Lung (tissue), 12 donors: ENCODE data around the gene ZCCHC17. TPM values are rescaled to one million over a fixed set of nuclear protein-coding genes. Genes with fewer than 3 reads are reported as not detected.

Source experiments
- ATAC-seq: fragments of 200-7000 bp; cut with Tn5 transposase; one replicate; pipeline ENCODE4 v1.9.1; 2020; ENCODE audit warnings: moderate number of reproducible peaks; ENCODE audit not compliant: insufficient read depth, low FRiP score
- DNase-seq, 3 donors: peaks; one replicate each; pipeline ENCODE4 v3.0.0-alpha.2; 2013 to 2017
- H3K27ac ChIP-seq, 2 donors: one replicate each; pipeline ENCODE4 v1.5.1; 2013; ENCODE audit warnings: mild to moderate bottlenecking in 2 of 2, moderate library complexity in 2 of 2, control low read depth in 1 of 2, inconsistent platforms in 1 of 2, low read depth in 1 of 2, low read length in 1 of 2
- H3K27me3 ChIP-seq, 3 donors: one replicate each; pipeline ENCODE4 v1.5.1; 2013; ENCODE audit warnings: low read length in 2 of 3; ENCODE audit not compliant: control insufficient read depth in 3 of 3, insufficient read depth in 3 of 3
- H3K36me3 ChIP-seq, 4 donors: one replicate each; pipeline ENCODE4 v1.5.1; 2013; ENCODE audit warnings: low read length in 4 of 4, mild to moderate bottlenecking in 1 of 4, moderate library complexity in 1 of 4; ENCODE audit not compliant: control insufficient read depth in 4 of 4, insufficient read depth in 4 of 4
- H3K4me1 ChIP-seq, 5 donors: one replicate each; pipeline ENCODE4 v1.5.1; 2013; ENCODE audit warnings: low read length in 5 of 5, mild to moderate bottlenecking in 2 of 5, moderate library complexity in 1 of 5; ENCODE audit not compliant: control insufficient read depth in 5 of 5, insufficient read depth in 5 of 5
- H3K4me3 ChIP-seq: one replicate; pipeline ENCODE4 v1.5.1; 2013; ENCODE audit warnings: mild to moderate bottlenecking, control low read depth, moderate library complexity
- H3K9ac ChIP-seq, 2 donors: one replicate each; pipeline ENCODE4 v1.5.1; 2013; ENCODE audit warnings: low read length in 2 of 2, control low read depth in 1 of 2; ENCODE audit not compliant: insufficient read depth in 1 of 2
- H3K9me3 ChIP-seq, 4 donors: one replicate each; pipeline ENCODE4 v1.5.1; 2013; ENCODE audit warnings: low read length in 3 of 4, mild to moderate bottlenecking in 1 of 4, moderate library complexity in 1 of 4; ENCODE audit not compliant: control insufficient read depth in 4 of 4, insufficient read depth in 3 of 4
- CTCF ChIP-seq: IDR thresholded peaks from 2 replicates; pipeline ENCODE4 v1.5.1; 2012; ENCODE audit warnings: mild to moderate bottlenecking; ENCODE audit errors: control extremely low read depth, extremely low read depth
- WGBS, 2 donors: extraction: QIAGEN DNeasy Blood & Tissue Kit; methylation state at CpG; one replicate each; pipeline ENCODE4 v1.1.7; 2013; 5-methylcytosine and 5-hydroxymethylcytosine counted together
- polyA plus RNA-seq, 2 donors: library from polyadenylated mRNA; stranded (reverse); fragments of 200-250 nt; gene quantifications; one replicate each; pipeline ENCODE4 v1.2.1, GENCODE V29; 2013
- total RNA-seq, 2 donors: library from RNA; depleted of rRNA in 1 of 2; stranded (reverse); fragments of >200 nt in 1 of 2; gene quantifications; one replicate each; pipeline ENCODE4 v1.2.1, GENCODE V29; 2014 to 2021
- donor health status: control.
- donor health status: control.
- donor health status: Bipolar disorder and iron deficiency.
- donor health status: healthy.
- donor health status: DM: yes; HTN: yes; CAD: no.

Gene ZCCHC17
- total and polyA plus RNA-seq, 4 donors = 17.0 to 27.7 (median 21.8) TPM

GRCh38 chr1:31410871-31411270, 114.0 kb downstream of the ZCCHC17 start:
- Histone ChIP-seq H3K9me3 (no peaks in the 10 kb centered on the region), H3K4me3 (no peak overlapping the region), H3K27me3 (peaks cover 0 to 8% (median 0%) of the 10 kb centered on the region in 3 donors), H3K27ac (no peak overlapping the region), H3K9ac (no peak overlapping the region), H3K36me3 (no peaks in the 10 kb centered on the region), H3K4me1 (peaks cover 0 to 15% (median 6%) of the 10 kb centered on the region in 5 donors)
- TF ChIP-seq CTCF = no peak
- ATAC-seq (no peak), DNase-seq (no peak)
- WGBS, 2 donors = 79 to 93% methylated on average over 4 of the region's 4 CpGs

GRCh38 chr1:31412205-31412604, 115.4 kb downstream of the ZCCHC17 start:
- no peak for TF ChIP-seq CTCF
- Histone ChIP-seq H3K4me1 (peaks cover 0 to 15% (median 6%) of the 10 kb centered on the region in 5 donors), H3K36me3 (no peaks in the 10 kb centered on the region), H3K9ac (peak overlapping the region in 1 of 2 donors; percentile 3), H3K27me3 (peaks cover 0 to 8% (median 0%) of the 10 kb centered on the region in 3 donors), H3K9me3 (peaks cover 0 to under 1% (median 0%) of the 10 kb centered on the region in 4 donors), H3K27ac (no peak overlapping the region), H3K4me3 (no peak overlapping the region)
- 60 to 63% methylated on average over 2 of the region's 2 CpGs for WGBS, 2 donors
- ATAC-seq (no peak), DNase-seq (no peak)

- Histone ChIP-seq H3K36me3 (no peaks in the 10 kb centered on the region), H3K4me1 (peaks cover 0 to 15% (median 6%) of the 10 kb centered on the region in 5 donors), H3K4me3 (peak within 1 kb of the TSS; percentile 57), H3K27me3 (peaks cover 0 to 8% (median 0%) of the 10 kb centered on the region in 3 donors), H3K9me3 (peaks cover 0 to 2% (median 0%) of the 10 kb centered on the region in 4 donors), H3K9ac (peak within 1 kb of the TSS; percentile 3 to 63), H3K27ac (peak within 1 kb of the TSS; percentile 79 to 82)
- DNase-seq (peak; percentile 6 to 39 (median 33)), ATAC-seq (peak; percentile 75)
- no peak for TF ChIP-seq CTCF
- 3 to 4% methylated on average over 50 to 63 of the region's 63 CpGs for WGBS, 2 donors
These were observed 116.0 kb downstream of the ZCCHC17 start, which contains the start of gene SERINC2 for GRCh38 chr1:31412732-31413404. TSS of gene SERINC2 (plus strand) at chr1:31413213. CDS start at chr1:31413266, 53 bp downstream.
